Esophagus (tissue), 2 donors: ENCODE results near the gene NT5E. TPM values are rescaled to one million over a fixed set of nuclear protein-coding genes. Genes with fewer than 3 reads are reported as not detected.

Source experiments
- H3K27ac ChIP-seq, 2 donors: one replicate each; pipeline ENCODE4 v1.5.1; 2013; ENCODE audit warnings: low read depth in 2 of 2, mild to moderate bottlenecking in 2 of 2, inconsistent platforms in 1 of 2, low read length in 1 of 2, moderate library complexity in 1 of 2
- H3K27me3 ChIP-seq, 2 donors: one replicate each; pipeline ENCODE4 v1.6.1; 2013; ENCODE audit warnings: low read length in 2 of 2, control low read depth in 1 of 2, mild to moderate bottlenecking in 1 of 2; ENCODE audit not compliant: insufficient read depth in 2 of 2, control insufficient read depth in 1 of 2
- H3K36me3 ChIP-seq, 2 donors: one replicate each; pipeline ENCODE4 v1.6.1; 2013; ENCODE audit warnings: low read length in 1 of 2; ENCODE audit not compliant: control insufficient read depth in 2 of 2, insufficient read depth in 2 of 2
- H3K4me1 ChIP-seq, 2 donors: one replicate each; pipeline ENCODE4 v1.6.1; 2013; ENCODE audit warnings: low read length in 1 of 2; ENCODE audit not compliant: control insufficient read depth in 2 of 2, insufficient read depth in 2 of 2
- H3K4me3 ChIP-seq, 2 donors: one replicate each; pipeline ENCODE4 v1.5.1; 2013; ENCODE audit warnings: low read length in 2 of 2, mild to moderate bottlenecking in 2 of 2, low read depth in 1 of 2, moderate library complexity in 1 of 2
- H3K9me3 ChIP-seq, 2 donors: one replicate each; pipeline ENCODE4 v1.6.1; 2013; ENCODE audit warnings: mild to moderate bottlenecking in 2 of 2, low read depth in 1 of 2, low read length in 1 of 2, moderate library complexity in 1 of 2; ENCODE audit not compliant: control insufficient read depth in 2 of 2, insufficient read depth in 1 of 2
- WGBS, 2 donors: extraction: QIAGEN DNeasy Blood & Tissue Kit; methylation state at CpG; one replicate each; pipeline ENCODE4 v1.1.7; 2013; 5-methylcytosine and 5-hydroxymethylcytosine counted together
- polyA plus RNA-seq, 2 donors: library from polyadenylated mRNA; stranded (reverse); fragments of 200-250 nt; gene quantifications; one replicate each; pipeline ENCODE4 v1.2.3, GENCODE V29; 2013
- donor health status: healthy with polysubstance abuse.
- donor health status: Bipolar disorder and iron deficiency.

NT5E gene
- polyA plus RNA-seq, 2 donors, result 0.51 to 1.3 TPM

GRCh38 chr6:85463621-85464259, 13.9 kb downstream of the NT5E start:
- Histone ChIP-seq H3K4me3 (no peak overlapping the region), H3K27me3 (no peaks in the 10 kb centered on the region), H3K36me3 (no peaks in the 10 kb centered on the region), H3K27ac (no peak overlapping the region), H3K9me3 (no peaks in the 10 kb centered on the region), H3K4me1 (peaks cover 4 to 9% of the 10 kb centered on the region in 2 donors)
- 80% methylated on average over 4 of the region's 4 CpGs for WGBS, 2 donors

- H3K36me3 ChIP-seq, result no peaks in the 10 kb centered on the region
- no peaks in the 10 kb centered on the region for H3K9me3 ChIP-seq
- WGBS, 2 donors, result 37 to 41% methylated on average over 4 of the region's 4 CpGs
- no peaks in the 10 kb centered on the region for H3K27me3 ChIP-seq
- peaks cover 4 to 8% of the 10 kb centered on the region in 2 donors for H3K4me1 ChIP-seq
- peak overlapping the region in 1 of 2 donors; percentile 28 for H3K27ac ChIP-seq
- no peak overlapping the region for H3K4me3 ChIP-seq
Measured at GRCh38 chr6:85464260-85464644, 14.4 kb downstream of the NT5E start.

GRCh38 chr6:85464722-85465150, 14.9 kb downstream of the NT5E start:
- Histone ChIP-seq H3K9me3 (no peaks in the 10 kb centered on the region), H3K36me3 (no peaks in the 10 kb centered on the region), H3K4me1 (peaks cover 4 to 8% of the 10 kb centered on the region in 2 donors), H3K27ac (peak overlapping the region in 1 of 2 donors; percentile 28), H3K27me3 (no peaks in the 10 kb centered on the region), H3K4me3 (no peak overlapping the region)
- WGBS, 2 donors, result 51 to 60% methylated on average over 4 of the region's 4 CpGs

DNA sequence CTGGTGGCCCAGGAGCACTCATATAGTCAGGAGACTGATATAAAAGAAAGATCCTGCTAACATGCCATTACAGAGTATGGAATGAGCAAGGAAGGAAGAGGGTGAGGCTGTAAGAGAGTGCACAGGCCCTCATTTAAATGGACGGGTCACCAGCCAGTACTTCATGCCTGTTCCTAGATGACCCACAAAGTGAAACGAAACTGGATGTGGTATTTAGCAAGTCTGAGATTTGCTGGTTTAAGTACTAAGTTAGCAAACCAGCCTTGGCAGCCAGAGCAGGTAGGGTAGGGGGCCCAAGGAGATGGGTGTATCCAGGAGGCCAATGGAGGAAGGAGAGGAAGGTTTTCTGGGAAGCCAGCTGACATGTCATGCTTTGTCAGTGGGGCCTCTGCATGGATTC, 15.9 kb downstream of the NT5E start:
- H3K36me3 ChIP-seq, result no peaks in the 10 kb centered on the region
- peaks cover 4 to 8% of the 10 kb centered on the region in 2 donors for H3K4me1 ChIP-seq
- 65 to 66% methylated on average over 2 of the region's 2 CpGs for WGBS, 2 donors
- H3K4me3 ChIP-seq, result no peak overlapping the region
- H3K27ac ChIP-seq, result no peak overlapping the region
- H3K27me3 ChIP-seq, result no peaks in the 10 kb centered on the region
- no peaks in the 10 kb centered on the region for H3K9me3 ChIP-seq

DNA sequence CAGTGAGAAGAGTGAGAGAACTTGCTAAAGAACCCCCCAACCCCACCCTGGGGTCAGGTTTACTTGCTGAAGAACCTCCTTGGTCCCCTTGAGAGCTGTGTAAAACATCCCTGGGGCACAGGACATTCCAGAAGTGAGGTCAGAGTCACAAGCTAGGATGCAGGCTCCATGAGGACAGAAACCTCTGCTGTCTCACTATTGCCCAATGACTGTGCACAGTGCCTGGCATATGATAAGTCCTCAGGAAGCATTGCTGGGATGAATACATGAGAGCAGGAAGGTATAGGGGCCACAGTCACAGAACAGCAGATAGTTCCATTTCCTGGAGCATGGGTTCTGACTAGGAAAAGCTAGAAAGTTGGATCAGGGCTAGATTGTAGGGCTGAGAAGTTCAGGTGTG, 18.4 kb downstream of the NT5E start:
- Histone ChIP-seq H3K27me3 (no peaks in the 10 kb centered on the region), H3K27ac (no peak overlapping the region), H3K36me3 (no peaks in the 10 kb centered on the region), H3K4me3 (no peak overlapping the region), H3K4me1 (peaks cover 3 to 4% of the 10 kb centered on the region in 2 donors), H3K9me3 (no peaks in the 10 kb centered on the region)

DNA sequence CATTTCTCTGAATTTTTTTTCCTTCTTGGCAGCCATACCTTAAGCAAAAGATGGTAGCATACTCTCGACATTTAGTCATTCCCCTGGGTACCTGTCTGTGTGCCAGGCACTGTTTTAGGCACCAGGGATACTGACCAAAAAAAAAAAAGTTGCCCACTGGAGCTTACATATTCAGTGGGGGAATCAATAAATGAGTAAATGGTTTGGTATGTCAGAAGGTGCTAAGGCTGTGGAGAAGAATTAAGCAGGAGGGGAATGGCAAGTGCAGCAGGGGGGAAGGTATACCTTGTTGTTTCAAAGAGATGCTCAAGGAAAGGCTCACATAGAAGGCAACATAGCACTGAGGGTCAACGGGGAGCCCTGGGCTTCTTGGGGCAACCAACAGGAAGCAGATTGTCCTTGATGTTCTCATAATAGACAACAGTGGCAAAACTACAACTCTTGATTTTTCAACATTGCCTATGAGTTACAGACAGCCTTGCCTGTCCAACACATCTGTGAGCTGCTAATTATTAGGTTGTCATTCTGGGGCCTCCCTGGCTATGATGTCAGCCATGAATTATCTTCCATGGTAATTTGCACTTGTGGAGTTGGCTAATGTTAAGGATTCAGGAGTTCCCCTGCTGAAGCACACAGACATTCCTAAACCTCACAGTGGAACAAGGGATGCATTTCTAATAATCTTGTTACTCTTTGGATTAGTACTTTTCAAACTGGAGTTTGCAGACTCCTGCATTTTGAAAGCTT, 19.6 kb downstream of the NT5E start:
- Histone ChIP-seq H3K9me3 (no peaks in the 10 kb centered on the region), H3K27me3 (peaks cover 0 to 2% of the 10 kb centered on the region in 2 donors), H3K4me3 (no peak overlapping the region), H3K36me3 (no peaks in the 10 kb centered on the region), H3K27ac (no peak overlapping the region), H3K4me1 (peaks cover 0 to 2% of the 10 kb centered on the region in 2 donors)
- WGBS, 2 donors, result 72 to 76% methylated on average over 2 of the region's 2 CpGs

DNA sequence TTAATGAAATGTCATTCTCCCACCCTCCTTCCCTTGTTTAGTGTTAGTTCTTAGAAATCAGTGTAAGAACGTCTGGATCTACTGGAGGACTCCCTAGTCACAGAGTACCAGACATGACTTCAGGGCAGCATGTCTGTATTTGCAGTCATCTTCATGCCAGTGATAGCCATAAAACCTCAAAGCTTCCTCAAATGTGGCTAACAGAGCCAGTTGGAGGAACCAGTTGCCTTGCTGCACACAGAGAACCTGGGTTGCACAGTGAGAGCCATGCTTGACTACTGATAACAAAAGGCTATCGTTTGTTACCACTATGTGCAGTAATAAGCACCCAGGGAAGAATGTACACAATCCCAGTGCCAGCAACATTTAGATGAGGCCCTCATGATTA, 20.1 kb downstream of the NT5E start:
- Histone ChIP-seq H3K4me1 (peaks cover 0 to 2% of the 10 kb centered on the region in 2 donors), H3K36me3 (no peaks in the 10 kb centered on the region), H3K4me3 (no peak overlapping the region), H3K9me3 (no peaks in the 10 kb centered on the region), H3K27me3 (peaks cover 0 to 2% of the 10 kb centered on the region in 2 donors), H3K27ac (no peak overlapping the region)
- WGBS, 2 donors, result 65 to 76% methylated on average over 2 of the region's 2 CpGs

DNA sequence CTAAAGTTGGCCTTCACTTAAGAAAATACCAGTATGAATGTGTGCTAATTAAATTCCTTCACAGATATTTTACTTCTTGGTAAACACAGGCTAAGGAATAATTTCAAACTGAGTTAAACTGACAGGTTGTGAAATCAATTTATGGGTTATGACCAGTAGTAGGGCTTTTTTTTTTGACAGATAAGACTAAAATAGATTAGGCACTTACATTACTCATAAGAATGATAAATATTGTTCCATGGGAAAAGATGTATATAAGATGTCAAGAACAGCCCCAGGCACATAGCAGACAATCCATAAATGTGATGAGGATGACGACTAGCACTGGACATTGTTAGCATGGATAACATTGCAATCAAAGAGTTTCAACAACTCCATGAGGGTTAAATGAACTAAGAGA, 22.9 kb downstream of the NT5E start:
- no peak overlapping the region for H3K27ac ChIP-seq
- peaks cover 3 to 5% of the 10 kb centered on the region in 2 donors for H3K9me3 ChIP-seq
- no peaks in the 10 kb centered on the region for H3K4me1 ChIP-seq
- WGBS, 2 donors, result 66 to 69% methylated on average over 1 of the region's 1 CpG
- no peaks in the 10 kb centered on the region for H3K36me3 ChIP-seq
- H3K4me3 ChIP-seq, result no peak overlapping the region
- peaks cover 0 to 2% of the 10 kb centered on the region in 2 donors for H3K27me3 ChIP-seq

DNA sequence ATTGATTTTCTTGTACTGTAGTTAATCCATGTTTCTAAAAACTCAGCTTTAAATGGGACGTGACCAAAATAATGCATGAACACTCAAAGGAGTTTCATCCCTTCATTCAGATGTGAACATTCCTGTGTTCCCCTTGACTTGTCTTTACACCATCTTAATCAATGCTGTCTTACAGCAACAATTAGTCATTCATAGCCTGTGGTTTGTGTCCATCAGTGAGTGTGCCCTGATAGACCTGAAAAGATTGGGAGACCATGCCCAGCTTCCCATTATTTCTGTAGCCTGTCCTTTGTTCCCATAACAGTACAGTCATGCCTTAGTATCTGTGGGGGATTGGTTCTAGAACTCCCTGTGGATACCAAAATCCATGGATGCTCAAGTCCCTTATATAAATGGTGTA, 23.9 kb downstream of the NT5E start:
- H3K9me3 ChIP-seq, result peaks cover 3 to 5% of the 10 kb centered on the region in 2 donors
- 67 to 78% methylated on average over 1 of the region's 1 CpG for WGBS, 2 donors
- no peaks in the 10 kb centered on the region for H3K36me3 ChIP-seq
- H3K27ac ChIP-seq, result no peak overlapping the region
- H3K4me3 ChIP-seq, result no peak overlapping the region
- peaks cover 0 to 2% of the 10 kb centered on the region in 2 donors for H3K27me3 ChIP-seq
- H3K4me1 ChIP-seq, result no peaks in the 10 kb centered on the region

- Histone ChIP-seq H3K27ac (no peak overlapping the region), H3K36me3 (no peaks in the 10 kb centered on the region), H3K9me3 (peaks cover 3 to 5% of the 10 kb centered on the region in 2 donors), H3K4me1 (no peaks in the 10 kb centered on the region), H3K27me3 (peaks cover 0 to 2% of the 10 kb centered on the region in 2 donors), H3K4me3 (no peak overlapping the region)
- WGBS, 2 donors, result 87 to 93% methylated on average over 4 of the region's 4 CpGs
Measured at GRCh38 chr6:85476532-85476931, 26.6 kb downstream of the NT5E start.
